A673 (cell line): Measurements from ENCODE around the gene WDR62.

Experiments used
- CTCF ChIP-seq: fragments of 300-800, 200-600 bp; sonication (generic); conservative IDR thresholded peaks from 2 replicates; pipeline ENCODE4 v1.5.1; 2017; ENCODE audit warnings: low read depth, mild to moderate bottlenecking, antibody characterized with exemption, low read length, moderate library complexity, mixed read lengths
- EZH2 ChIP-seq: fragments of 200-600 bp; sonication (generic); IDR thresholded peaks from 2 replicates; pipeline ENCODE4 v1.6.1; 2017; ENCODE audit warnings: borderline replicate concordance, low read depth, mild to moderate bottlenecking, mixed read lengths, antibody characterized with exemption, low read length; ENCODE audit not compliant: poor library complexity, severe bottlenecking

DNA sequence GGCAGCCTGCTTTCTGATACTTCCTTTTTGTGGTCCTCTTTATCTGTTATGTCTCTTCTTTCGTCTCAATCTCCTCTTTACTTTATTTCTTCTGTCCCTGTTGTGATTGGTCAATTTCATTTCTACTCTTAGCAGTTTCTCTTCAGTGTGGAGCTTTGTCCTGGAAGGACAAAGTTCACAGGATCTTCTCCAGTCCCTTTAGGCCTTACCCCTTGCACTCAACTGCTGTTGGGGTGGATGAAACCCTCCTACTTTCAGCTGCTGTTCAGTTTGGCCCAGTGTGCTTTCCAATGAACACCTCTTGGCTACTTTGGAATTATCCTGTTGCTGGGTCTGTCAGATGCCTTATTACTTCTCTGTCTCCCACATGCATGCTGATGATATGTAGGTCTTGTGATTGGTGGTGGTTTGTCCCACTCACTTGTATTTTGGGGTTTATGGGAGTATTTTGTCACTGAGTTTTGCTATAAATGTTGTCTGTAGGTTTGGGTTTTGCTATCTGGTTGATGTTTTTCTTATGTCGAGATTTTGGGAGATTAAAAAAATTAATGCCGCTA, 24.8 kb downstream of the WDR62 start:
- TF ChIP-seq EZH2 (no peak), CTCF (no peak)
